NCI-H510A treated with DMSO at 0.1 percent for 48 hours (cell line): ENCODE data around the gene STRA8.
A peak's percentile ranks its signal among the peaks of the same experiment; 100 is the strongest.
"Not testable (repeated sequence)": the region's sequence is repeated elsewhere in the genome, so short reads cannot be mapped to it uniquely, and the experiment has no call there.

ENCODE experiments used
- DNase-seq: peaks from one replicate; lab custom pipeline; 2025; lab: John Stamatoyannopoulos, UW

The STRA8 gene

DNA sequence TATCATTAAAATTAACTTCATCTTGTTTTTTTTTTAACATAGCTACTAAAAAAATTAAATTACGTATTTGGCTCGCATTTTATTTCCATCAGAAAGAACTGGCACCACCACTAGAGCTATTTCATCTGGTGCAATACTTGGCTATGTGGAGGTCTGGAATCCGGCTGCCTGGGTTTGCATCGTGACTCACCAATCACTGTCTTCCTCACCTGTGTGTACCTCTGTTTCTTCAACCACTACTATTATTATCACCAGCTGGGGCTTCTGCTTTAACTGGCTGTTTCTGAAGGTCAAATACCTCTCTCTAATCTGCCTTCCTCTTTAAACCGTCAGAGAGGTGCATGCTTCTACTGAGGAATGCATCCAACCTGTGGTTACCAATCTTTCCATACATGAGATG, 28.8 kb upstream of the STRA8 start:
- DNase-seq, result no peak

DNA sequence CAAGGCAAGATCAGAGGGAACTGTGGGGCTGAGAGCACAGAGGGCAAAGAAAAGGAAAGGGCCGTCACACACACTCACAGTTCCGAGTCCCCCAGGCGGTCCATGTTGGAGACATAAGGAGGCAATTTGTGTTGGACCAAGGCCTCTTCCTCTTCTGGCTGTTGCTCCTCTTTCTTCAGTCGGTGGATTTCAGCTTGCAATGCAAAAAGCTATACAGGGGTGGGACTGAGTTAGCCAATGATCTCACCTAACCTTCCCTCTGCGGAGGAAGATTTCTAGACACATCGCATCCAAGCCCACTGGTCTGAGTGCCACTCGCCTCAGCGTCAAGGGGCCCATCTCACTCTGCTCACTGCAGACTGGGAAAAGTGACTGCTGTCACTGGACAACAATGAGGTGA, 27.8 kb upstream of the STRA8 start:
- no peak for DNase-seq

DNA sequence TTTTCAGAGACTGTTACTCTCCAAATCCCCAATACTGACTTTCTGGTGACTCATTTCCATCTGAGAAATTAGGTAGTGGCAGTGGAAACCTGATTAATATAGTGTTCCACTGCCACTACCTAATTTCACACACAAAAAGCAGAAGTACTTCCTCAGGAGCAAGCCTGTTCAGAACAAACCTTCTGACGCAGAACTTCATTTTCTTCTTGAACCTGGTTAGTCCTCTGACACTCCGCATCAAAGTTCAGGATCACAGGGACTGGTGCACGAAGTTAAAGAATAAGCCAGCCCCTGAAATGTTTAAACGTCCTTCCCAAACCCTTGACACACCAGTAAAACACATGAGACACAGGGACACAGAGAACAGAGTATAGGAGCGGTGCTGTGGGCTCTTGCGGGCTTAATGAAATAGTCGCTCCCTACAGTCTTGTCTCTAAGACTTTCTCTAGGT, 26.7 kb upstream of the STRA8 start:
- no peak for DNase-seq

DNA sequence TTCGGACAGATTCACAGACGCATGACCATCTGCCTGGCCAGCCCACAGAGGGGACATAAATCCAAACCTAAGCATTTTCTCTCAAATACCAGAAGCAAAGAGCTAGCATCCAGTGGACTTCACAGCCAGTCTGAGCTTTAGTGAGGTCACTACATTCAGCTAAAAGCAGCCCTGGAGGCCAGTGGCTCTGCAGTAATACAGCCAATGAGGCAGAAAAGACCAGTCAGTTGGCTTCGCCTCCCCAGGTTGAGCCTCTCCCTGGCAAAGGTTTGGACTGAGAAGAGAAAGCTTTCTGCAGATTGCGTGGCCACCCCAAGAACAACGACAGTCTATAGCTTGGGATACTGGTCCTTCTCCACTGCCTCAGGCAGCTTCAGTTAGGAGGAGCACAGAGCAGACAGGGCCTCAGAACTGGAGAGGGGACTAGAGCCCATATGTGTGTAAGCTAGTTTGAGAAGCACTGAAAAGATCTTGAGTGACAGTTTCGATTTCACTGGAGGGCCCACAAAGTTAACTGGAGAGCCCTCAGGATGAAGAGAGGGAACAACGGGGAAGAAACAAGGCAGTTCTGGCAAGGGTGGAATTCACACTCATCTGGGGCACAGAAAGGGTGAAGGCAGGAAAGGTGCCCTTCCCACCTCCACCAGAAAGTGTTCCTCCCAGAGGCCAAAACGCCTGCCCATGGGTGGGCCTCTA, 26.1 kb upstream of the STRA8 start:
- no peak for DNase-seq

DNA sequence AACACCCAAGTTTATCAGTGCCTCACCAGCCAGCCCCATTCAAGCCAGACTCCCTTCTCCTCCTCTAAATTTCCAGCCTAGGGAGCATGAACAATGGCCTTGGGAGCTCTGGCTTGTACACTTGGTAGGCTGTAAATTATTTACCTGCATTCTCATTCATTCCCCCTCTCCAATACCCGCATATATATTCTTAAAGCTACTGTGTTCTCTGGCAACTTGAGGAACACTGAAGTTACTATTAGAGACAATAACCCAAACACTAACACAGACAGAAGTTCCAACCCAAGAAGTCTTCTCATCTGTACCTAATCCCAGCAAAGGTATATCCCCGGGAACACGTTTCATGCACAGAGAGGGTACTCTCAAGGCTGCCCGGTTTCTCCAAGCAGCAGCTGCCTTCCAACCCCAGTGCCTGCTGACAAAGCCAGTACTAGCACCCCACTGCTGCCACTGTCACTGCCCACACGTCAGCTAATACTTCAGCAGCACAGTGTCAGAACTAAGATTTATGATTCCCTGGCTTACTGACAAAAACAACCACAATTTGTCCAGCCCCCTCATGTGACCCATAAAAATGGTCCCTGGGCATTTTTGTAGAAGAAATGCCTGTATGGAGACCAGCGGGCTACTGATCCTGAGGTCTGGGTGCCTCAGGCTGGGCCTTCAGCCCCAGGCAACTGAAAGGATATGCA, 25.4 kb upstream of the STRA8 start:
- no peak for DNase-seq

DNA sequence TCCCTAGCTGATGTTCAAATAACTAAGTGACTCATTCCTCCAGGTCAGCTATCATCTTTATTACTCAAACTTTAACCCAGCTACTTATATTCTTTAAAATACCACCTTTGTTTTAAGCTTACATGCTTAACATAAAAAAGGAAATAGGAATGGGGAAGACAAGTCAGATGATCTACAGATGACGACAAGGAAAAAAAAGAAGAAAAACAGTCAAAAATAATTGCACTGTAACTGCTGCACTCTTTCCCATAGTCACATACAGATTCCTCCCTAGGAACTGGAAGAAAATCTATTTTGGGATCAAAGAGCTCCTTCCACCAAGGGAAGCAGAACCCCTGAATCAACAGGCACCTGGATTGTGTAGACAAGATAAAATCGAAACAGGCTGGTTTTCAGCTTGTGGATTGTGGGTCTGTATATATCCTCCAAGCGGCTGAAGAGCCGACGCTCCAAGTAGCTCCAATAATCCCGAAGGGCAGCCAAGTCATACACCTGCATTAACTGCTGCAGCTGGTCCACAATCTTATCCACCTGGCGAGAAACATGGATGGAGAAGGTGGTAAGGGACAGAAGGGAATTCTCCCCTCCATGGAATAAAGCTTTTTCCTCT, 24.3 kb upstream of the STRA8 start:
- DNase-seq, result no peak

DNA sequence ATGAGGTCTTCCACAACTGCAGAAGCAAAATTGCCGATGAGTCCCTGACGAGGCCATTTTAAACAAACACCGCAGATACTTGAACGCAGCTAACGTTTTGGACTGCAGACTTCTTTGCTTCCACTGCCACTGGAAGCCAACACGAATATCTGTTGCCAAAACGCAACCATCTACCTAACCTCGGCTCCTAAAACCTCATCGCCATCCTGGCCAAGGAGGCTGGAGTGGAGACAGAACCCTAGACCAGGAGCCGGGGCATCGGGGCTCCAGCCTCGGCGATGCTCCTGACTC, 22.8 kb upstream of the STRA8 start:
- no peak for DNase-seq

DNA sequence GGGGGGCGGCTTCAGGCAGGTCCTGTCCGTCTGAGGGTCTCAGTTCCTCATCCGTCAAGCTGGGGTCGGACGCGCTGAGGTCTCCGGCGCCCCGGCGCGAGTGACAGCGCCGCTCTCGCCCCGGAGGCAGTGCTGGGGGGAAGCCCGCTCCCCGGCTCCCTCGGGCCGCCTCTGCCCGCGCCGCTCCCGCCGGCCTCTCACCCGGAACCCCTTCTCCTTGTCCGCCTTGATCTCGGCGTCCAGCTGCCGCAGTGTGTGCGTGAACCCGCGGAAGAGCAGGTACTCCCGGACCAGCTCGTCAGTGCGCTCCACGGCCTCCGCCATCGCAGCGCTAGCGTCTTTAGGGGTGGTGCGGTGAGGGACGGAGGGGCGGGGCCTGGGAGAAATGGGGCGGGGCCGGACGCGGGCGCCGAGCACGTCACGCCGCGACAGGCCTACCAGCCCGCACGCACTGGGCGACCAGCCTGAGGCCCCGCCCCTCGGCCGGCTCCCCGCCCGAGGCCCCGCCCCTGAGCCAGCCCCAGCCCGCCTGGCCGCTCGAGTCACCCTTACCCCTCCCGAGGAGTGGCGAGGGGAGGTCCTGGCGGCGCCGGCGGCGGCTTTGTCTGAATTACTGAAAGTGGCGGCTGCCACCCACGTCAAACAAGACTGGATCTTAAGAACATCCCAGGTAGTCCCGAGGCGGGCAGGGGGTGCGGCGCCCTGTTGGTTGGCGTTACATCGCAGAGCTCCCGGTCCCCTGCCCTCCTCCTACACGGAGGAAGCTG, 22.3 kb upstream of the STRA8 start, which contains the start of gene WDR91:
Gene WDR91, minus strand, starts transcription at position 348 of the 767 bp plus-strand sequence. Its CDS starts 24 bp downstream, at position 324.
- peak; percentile 59 for DNase-seq

DNA sequence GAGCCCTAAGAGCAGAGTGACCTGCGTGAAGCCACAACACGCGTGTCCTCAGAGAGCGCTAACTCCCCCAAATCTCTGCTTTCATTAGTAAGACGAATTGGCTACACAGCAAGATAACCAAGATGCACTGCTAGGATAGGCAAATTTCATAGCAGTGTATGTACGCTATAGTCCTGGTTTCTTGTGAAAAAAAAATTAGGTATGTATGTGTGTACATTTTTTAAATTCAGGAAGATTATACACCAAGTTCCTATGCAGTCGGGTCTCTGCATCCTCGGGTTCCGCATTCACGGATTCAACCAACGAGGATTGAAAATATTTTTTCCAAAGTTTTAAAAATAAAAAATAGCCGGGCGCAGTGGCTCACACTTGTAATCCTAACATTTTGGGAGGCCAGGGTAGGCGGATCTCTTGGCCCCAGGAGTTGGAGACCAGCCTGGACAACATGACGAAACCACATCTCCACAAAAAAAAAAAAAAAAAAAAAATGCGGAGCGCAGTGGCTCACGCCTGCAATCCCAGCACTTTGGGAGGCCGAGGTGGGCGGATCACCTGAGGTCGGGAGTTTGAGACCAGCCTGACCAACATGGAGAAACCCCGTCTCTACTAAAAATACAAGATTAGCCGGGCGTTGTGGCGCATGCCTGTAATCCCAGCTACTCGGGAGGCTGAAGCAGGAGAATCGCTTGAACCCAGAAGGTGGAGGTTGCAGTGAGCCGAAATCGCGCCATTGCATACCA, 21.5 kb upstream of the STRA8 start:
- DNase-seq, result not testable (repeated sequence)

DNA sequence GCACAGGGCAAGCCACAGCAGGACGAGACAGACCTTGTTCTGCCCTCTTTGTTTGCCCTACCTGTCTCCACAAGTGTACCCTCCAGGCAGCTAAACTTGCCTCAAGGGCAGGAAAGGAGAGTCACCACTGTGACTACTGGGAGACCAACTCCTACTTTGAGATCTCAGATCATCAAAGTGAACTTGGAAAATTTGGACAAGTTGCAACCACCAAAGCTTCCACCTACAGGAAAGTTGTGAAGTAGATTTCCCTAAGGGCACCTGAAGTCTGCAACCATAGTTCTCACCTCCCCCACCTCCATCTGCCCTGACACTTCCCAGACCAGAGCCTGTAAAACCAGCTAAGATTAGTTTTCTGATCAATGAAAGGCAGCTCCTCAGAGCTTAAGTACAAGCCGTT, 19.8 kb upstream of the STRA8 start:
- no peak for DNase-seq

DNA sequence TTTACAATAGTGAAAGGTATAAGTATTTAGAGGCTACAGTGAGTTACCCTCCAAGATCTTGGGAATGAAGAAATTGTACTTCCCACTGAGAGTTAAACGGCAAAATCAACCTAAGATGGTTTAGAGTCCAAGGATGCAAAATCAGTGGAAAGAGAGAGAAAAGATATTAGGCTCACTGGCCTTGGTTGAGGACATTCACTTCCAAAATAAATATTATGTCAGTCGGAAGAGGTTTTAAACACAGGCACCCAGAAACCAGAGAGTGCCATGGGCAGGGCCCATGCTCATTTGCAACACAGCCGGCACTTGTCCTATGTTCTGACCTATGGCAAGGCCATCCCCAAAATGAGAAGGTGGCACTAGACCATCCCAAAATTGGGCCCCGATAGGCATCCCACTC, 18.5 kb upstream of the STRA8 start:
- DNase-seq, result no peak

DNA sequence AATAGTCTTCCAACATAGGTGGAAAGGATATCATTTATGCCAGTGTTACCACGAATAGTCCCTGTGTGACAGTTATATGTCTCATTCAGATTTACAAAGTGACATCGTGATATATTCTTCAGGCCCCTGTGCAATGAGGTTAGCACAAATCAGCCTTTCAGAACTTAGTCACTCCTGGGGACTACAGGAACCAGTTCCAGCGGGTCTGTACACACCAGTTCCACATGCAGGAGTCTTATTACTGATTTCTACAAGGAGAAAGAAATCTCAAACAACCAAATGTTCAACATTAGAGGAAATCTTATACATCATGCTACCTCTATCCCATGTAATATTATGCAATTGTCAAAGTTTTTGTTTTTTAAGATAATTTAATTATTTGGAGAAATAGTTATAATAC, 17.9 kb upstream of the STRA8 start:
- DNase-seq, result no peak

DNA sequence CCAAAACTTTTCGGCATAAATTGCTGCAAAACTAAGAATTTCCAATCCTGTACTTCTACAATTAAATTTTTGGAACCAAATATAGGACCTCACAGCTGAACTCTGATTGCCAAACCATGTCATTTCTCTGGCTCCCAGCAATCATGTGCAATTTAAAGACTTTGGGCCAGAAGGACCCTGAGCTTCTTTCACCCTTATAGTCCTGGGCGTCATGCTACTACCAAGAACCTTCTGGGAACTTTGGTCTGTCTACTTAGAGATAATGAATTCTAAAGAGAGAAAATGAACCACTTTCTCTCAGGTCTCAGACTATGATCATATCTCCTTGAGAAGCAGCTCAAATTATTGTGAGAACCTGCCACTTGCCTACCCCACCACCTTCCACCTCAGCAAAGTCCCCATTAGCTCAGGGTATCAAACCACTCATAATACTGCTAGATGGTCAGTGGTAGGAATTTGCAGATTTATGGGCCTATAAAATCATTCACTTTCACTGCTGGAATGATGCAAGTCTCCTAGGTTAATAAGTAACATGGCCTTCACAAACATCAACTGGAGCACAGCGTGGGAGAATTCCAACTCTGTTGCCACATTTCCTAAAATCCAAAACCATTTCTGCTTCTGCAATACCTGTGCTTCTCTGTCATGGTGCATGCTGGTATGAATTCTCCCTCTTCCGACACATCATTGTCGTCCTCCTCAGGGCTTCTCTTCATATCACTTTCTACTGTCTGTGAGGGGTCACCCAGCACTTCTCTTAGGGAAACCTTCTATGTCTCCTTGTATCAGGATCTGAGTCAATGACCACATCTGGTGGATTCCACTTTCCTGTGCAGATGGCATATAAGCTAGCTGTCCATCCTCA, 15.8 kb upstream of the STRA8 start:
- DNase-seq, result no peak

DNA sequence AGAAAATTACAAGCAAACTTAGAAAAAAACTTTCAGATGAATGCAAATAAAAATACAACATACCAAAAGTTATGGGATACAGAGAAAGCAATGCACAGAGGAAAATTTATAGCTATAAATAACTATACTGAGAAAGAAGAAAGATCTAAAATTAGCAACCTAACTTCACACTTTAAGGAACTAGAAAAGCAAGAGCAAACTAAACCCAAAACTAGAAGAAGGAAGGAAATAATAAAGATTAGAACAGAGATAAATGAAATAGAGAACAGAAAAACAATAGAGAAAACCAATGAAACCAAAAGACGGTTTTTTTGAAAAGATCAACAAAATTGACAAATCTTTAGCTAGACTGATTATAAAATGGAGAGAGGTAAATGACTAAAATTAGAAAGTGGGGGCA, 9.6 kb upstream of the STRA8 start:
- DNase-seq, result no peak

DNA sequence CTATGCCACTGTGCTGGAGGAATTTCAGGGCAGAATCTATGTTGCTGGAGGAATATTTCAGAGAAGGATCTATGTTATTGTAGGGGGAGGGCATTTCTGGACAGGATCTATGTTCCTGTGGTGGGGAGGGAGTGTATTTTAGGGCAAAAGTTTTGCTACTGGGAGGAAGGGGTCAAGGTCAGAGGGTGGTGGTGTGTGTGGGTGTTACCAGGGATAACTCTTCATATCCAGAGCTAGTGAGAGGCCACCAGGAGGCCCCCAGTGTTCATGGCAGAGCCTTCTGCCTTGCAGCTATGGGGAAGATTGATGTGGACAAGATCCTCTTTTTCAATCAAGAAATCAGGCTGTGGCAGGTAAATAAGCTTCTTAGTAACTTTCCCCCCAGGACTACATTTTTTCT, 2.0 kb upstream of the STRA8 start:
- DNase-seq, result no peak

DNA sequence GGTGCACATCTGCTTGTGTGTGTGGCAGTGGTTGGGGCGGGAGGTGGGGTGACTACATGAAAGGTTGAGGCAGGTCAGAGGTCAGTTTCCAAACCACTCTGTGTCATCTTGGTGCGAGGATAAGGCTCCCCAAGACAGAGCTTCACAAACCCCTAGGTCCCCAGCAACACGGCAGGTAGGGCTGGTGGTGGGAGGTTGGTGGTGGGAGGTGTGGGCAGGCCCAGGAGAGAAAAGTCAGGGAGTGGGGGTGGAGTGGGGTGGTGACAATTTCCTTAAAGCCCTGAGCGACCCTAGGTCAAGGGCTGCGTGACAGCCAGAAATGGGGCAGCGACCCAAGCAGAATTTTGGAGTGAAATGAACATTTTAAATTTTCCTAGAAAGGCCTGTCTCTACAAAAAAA, 1.6 kb upstream of the STRA8 start:
- DNase-seq, result no peak

DNA sequence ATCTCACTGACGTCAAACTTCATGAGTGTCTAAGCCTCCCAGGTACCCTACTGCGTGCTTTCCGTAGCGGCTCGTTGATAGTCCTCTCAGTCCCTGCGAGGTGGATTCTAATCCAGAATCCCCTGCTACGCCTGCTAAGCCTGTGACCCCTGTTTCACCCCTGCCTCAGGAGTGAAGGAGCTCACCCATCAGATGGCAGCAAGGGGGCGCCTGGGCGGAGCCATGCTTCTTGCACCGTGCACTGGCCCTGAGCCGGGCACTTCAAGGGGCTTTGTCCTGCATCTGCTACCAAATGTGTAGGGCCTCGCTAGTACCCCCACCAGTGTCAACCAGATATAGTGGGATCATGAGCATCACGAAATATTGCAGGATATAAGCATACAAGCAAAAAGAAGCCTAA, 918 bp upstream of the STRA8 start:
- no peak for DNase-seq

DNA sequence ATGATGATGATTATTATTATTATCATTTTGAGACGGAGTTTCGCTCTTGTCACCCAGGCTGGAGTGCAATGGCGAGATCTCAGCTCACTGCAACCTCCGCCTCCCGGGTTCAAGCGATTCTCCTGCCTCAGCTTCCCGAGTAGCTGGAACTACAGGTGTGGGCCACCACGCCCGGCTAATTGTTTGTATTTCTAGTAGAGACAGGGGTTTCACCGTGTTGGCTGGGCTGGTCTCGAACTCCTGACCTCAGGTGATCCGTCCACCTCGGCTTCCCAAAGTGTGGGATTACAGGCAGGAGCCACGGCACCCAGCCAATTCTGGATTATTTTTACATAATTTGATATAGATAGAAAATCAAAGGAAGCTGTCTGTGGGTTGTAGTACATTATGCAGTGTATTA, 457 bp downstream of the STRA8 start:
- not testable (repeated sequence) for DNase-seq

DNA sequence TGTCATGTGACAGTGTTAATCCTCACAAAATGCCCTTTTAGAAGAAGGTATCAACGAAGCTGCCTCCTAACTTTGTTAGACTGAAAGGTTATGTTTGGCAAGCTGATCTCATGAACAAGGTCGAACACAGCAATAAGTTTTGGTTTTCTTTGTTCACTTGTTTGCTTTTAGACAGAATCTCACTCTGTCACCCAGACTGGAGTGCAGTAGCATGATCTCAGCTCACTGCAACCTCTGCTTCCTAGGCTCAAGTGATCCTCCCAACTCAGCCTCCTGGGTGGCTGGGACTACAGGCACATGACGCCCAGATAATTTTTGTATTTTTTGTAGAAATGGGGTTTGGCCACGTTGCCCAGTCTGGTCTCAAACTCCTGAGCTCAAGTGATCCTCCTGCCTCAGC, 1.1 kb downstream of the STRA8 start:
- DNase-seq, result no peak

DNA sequence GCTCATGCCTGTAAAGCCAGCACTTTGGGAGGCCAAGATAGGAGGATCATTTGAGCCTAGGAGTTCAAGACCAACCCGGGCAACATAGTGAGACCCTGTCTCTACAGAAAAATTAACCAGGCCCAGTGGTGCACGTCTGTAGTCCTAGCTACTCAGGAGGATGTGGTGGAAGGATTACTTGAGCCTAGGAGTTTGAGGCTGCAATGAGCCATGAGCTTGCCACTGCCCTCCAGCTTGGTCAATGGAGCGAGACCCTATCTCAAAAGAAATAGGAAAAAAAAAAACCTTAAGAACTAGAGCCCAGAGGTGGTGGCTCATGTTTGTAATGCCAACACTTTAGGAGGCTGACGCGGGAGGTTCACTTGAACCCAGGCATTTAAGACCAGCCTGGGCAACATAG, 2.2 kb downstream of the STRA8 start:
- no peak for DNase-seq

DNA sequence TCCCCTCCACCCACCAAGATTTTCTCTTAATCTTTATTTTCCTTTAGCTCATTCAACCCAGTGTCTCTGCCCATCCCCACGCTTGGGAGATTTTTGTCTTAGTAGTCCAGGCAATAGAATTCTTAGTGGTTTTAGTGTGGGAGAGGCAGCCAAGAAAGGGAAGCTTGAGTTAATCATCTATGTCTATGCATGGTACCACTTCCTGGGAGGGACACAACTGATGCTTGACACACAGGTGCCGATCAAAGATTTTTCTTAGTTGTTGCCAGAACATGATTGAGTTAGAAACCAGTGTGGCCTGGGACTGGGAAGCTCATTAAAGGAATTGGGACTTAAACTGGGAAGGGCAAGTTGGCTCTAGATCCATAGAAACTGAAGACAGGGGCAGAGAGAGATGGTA, 3.1 kb downstream of the STRA8 start:
- DNase-seq, result no peak
